Measurements from ENCODE around the gene MAPRE2.

DNA sequence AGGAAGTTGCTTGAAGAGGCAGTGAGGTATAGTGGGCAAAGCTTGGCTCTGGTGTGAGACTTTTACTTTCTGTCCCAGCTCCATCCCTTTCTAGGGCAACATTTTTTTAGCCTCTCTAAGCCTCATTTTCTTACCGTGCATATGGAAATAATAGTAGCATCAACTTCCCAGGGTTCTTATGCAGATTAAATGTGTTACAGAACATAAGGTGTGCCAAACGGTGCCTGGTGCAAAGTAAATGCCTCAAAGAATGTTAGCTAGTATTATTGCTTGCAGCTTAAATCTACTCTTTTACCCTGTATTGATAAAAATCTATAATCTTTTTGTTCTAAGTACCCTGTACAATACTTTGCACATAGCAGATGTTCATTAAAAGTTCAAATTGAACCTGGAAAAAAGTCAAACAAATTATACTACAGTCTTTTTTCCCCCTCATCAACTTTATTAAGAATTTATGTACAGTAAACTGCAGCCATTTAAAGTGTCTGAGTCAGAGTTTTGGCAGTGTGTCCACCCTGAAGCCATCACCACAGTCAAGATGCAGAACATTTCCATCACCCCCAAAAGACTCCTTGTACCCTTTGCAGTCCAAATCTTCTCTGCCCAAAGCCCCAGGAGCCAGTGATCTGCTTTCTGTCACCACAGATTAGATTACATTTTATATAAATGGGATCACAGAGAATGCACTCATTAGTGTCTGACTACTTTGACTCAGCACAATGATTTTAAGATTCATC, 10.6 kb downstream of the MAPRE2 start:
- TF ChIP-seq EZH2 (IDR thresholded peaks at IDR 0.05; ENCODE audit: borderline replicate concordance, low read length) = no peak
- TF ChIP-seq, protein P1, sequence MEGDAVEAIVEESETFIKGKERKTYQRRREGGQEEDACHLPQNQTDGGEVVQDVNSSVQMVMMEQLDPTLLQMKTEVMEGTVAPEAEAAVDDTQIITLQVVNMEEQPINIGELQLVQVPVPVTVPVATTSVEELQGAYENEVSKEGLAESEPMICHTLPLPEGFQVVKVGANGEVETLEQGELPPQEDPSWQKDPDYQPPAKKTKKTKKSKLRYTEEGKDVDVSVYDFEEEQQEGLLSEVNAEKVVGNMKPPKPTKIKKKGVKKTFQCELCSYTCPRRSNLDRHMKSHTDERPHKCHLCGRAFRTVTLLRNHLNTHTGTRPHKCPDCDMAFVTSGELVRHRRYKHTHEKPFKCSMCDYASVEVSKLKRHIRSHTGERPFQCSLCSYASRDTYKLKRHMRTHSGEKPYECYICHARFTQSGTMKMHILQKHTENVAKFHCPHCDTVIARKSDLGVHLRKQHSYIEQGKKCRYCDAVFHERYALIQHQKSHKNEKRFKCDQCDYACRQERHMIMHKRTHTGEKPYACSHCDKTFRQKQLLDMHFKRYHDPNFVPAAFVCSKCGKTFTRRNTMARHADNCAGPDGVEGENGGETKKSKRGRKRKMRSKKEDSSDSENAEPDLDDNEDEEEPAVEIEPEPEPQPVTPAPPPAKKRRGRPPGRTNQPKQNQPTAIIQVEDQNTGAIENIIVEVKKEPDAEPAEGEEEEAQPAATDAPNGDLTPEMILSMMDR (IDR thresholded peaks at IDR 0.05; ENCODE audit: low read length) = no peak

Data from OCI-LY1 (cell line).